Measurements from ENCODE around the gene LNX1.

DNA sequence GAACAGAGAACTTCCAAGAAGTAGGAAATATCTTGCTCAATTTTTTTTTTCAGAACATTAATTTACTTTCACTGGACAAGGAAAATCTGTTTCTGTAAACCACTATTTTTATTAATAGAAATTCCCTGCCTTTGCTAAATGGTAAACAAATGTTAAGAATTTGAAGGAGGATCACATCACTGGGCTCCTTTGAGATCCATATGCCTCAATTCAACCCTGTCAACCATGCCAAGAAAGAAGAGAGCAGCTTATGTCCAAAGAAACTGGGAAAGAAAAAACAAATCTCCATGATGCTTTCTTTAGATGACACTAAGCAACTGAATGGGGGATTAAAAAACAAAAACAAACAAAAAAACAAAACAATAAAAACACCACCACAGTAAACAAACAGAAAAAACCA is 47.7 kb downstream of the LNX1 start:
- TF ChIP-seq KLF13 (tag; IDR thresholded peaks at IDR 0.05; ENCODE audit: borderline replicate concordance, low read depth) (no peak), POLR2A (conservative IDR thresholded peaks at IDR 0.05) (no peak), ZNF282 (CRISPR knock-in tag; IDR thresholded peaks at IDR 0.05) (no peak), POLR2AphosphoS5 (IDR thresholded peaks at IDR 0.05; ENCODE audit: control insufficient read depth, insufficient read depth, low read depth, low read length) (no peak), SMC3 (conservative IDR thresholded peaks at IDR 0.05; ENCODE audit: insufficient read depth, low read depth, low read length) (no peak)
- TF ChIP-seq, protein P1, sequence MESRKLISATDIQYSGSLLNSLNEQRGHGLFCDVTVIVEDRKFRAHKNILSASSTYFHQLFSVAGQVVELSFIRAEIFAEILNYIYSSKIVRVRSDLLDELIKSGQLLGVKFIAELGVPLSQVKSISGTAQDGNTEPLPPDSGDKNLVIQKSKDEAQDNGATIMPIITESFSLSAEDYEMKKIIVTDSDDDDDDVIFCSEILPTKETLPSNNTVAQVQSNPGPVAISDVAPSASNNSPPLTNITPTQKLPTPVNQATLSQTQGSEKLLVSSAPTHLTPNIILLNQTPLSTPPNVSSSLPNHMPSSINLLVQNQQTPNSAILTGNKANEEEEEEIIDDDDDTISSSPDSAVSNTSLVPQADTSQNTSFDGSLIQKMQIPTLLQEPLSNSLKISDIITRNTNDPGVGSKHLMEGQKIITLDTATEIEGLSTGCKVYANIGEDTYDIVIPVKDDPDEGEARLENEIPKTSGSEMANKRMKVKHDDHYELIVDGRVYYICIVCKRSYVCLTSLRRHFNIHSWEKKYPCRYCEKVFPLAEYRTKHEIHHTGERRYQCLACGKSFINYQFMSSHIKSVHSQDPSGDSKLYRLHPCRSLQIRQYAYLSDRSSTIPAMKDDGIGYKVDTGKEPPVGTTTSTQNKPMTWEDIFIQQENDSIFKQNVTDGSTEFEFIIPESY (CRISPR knock-in tag; IDR thresholded peaks at IDR 0.05) = no peak
- TF ChIP-seq, protein P2, sequence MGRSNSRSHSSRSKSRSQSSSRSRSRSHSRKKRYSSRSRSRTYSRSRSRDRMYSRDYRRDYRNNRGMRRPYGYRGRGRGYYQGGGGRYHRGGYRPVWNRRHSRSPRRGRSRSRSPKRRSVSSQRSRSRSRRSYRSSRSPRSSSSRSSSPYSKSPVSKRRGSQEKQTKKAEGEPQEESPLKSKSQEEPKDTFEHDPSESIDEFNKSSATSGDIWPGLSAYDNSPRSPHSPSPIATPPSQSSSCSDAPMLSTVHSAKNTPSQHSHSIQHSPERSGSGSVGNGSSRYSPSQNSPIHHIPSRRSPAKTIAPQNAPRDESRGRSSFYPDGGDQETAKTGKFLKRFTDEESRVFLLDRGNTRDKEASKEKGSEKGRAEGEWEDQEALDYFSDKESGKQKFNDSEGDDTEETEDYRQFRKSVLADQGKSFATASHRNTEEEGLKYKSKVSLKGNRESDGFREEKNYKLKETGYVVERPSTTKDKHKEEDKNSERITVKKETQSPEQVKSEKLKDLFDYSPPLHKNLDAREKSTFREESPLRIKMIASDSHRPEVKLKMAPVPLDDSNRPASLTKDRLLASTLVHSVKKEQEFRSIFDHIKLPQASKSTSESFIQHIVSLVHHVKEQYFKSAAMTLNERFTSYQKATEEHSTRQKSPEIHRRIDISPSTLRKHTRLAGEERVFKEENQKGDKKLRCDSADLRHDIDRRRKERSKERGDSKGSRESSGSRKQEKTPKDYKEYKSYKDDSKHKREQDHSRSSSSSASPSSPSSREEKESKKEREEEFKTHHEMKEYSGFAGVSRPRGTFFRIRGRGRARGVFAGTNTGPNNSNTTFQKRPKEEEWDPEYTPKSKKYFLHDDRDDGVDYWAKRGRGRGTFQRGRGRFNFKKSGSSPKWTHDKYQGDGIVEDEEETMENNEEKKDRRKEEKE (IDR thresholded peaks at IDR 0.05; ENCODE audit: borderline replicate concordance in 1 of 2, control insufficient read depth in 1 of 2, low read depth in 2 of 2, low read length in 1 of 2) = no peak
- TF ChIP-seq, protein P3, sequence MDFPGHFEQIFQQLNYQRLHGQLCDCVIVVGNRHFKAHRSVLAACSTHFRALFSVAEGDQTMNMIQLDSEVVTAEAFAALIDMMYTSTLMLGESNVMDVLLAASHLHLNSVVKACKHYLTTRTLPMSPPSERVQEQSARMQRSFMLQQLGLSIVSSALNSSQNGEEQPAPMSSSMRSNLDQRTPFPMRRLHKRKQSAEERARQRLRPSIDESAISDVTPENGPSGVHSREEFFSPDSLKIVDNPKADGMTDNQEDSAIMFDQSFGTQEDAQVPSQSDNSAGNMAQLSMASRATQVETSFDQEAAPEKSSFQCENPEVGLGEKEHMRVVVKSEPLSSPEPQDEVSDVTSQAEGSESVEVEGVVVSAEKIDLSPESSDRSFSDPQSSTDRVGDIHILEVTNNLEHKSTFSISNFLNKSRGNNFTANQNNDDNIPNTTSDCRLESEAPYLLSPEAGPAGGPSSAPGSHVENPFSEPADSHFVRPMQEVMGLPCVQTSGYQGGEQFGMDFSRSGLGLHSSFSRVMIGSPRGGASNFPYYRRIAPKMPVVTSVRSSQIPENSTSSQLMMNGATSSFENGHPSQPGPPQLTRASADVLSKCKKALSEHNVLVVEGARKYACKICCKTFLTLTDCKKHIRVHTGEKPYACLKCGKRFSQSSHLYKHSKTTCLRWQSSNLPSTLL (IDR thresholded peaks at IDR 0.05) = no peak
